ENCODE measurements around the gene KCTD15. TPM values are rescaled to one million over a fixed set of nuclear protein-coding genes. Genes with fewer than 3 reads are reported as not detected.

Gene KCTD15
- total and polyA plus RNA-seq, 4 donors = 13.8 to 42.7 (median 30.5) TPM

DNA sequence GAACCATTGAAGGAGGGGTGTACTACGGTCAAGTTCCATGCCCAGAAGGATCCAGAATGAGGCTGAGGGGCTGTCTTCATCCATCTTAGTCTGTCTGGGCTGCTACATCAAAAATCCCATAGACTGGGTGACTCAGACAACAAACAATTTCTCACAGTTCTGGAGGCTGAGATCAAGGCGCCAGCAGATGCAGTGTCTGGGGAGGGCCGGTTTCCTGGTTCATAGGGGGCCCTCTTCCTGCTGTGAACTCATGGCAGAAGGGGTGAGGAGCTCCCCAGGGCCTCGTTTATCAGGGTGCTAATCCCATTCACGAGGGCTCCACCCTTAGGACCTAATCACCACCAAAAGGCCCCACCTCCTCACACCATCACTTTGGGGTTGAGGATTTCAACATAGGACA lies 14.7 kb upstream of the KCTD15 start:
- Histone ChIP-seq H3K4me3 (no peak overlapping the region), H3K4me1 (ENCODE audit: control insufficient read depth in 5 of 5, insufficient read depth in 5 of 5, low read length in 5 of 5) (peaks cover 0 to 5% (median 4%) of the 10 kb centered on the region in 5 donors), H3K27me3 (ENCODE audit: control insufficient read depth in 3 of 3, insufficient read depth in 3 of 3, low read length in 2 of 3) (peaks cover 0 to 28% (median 9%) of the 10 kb centered on the region in 3 donors), H3K36me3 (ENCODE audit: control insufficient read depth in 4 of 4, insufficient read depth in 4 of 4, low read length in 4 of 4) (no peaks in the 10 kb centered on the region), H3K27ac (ENCODE audit: low read depth in 1 of 2, low read length in 1 of 2) (no peak overlapping the region), H3K9ac (ENCODE audit: insufficient read depth in 1 of 2, low read length in 2 of 2) (no peak overlapping the region), H3K9me3 (ENCODE audit: control insufficient read depth in 4 of 4, insufficient read depth in 3 of 4, low read length in 3 of 4) (no peaks in the 10 kb centered on the region)
- no peak for ATAC-seq (ENCODE audit: insufficient read depth, low FRiP score)
- TF ChIP-seq, protein P1, sequence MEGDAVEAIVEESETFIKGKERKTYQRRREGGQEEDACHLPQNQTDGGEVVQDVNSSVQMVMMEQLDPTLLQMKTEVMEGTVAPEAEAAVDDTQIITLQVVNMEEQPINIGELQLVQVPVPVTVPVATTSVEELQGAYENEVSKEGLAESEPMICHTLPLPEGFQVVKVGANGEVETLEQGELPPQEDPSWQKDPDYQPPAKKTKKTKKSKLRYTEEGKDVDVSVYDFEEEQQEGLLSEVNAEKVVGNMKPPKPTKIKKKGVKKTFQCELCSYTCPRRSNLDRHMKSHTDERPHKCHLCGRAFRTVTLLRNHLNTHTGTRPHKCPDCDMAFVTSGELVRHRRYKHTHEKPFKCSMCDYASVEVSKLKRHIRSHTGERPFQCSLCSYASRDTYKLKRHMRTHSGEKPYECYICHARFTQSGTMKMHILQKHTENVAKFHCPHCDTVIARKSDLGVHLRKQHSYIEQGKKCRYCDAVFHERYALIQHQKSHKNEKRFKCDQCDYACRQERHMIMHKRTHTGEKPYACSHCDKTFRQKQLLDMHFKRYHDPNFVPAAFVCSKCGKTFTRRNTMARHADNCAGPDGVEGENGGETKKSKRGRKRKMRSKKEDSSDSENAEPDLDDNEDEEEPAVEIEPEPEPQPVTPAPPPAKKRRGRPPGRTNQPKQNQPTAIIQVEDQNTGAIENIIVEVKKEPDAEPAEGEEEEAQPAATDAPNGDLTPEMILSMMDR (IDR thresholded peaks at IDR 0.05; ENCODE audit: control extremely low read depth, extremely low read depth) = no peak
- 61 to 75% methylated on average over 5 of the region's 5 CpGs for WGBS, 2 donors
- DNase-seq = no peak

DNA sequence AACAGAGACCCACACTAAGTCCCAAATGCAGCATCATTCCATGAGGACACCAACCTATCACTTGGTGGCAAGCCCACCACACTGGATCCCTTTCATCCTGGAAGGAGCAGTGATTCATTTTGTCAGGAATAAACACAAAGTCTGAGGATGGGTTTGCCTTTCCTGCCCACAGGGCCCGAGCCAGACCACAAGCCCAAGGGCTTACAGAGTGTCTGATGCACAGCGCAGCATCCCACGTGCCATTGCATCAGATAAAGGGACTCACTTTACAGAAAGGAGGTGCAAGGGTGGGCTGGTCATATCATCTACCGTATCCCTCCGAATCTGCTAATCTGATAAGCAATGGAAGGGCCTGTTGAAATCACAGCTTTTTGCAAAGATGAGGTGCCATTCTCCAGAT lies 12.2 kb upstream of the KCTD15 start:
- ATAC-seq (ENCODE audit: insufficient read depth, low FRiP score) = no peak

DNA sequence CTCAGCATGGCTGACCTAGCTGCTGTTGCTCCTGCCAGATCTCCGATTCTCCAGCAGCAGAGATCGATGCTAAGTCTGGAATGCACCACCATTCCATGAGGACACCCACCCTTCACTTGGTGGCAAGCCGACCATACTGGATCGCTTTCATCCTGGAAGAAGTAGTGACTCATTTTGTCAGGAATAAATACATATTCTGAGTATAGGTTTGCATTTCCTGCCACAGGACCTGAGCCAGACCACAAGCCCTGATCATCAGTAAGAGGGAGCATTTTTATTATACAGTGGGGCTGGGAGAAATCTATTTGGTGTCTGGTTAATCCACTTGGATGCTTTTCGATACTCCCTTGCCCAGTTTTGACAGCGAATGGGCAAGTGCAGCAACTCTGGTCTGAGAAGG lies 10.9 kb upstream of the KCTD15 start:
- 71 to 79% methylated on average over 6 of the region's 6 CpGs for WGBS, 2 donors
- DNase-seq = no peak
- no peak for ATAC-seq (ENCODE audit: insufficient read depth, low FRiP score)
- Histone ChIP-seq H3K27ac (ENCODE audit: low read depth in 1 of 2, low read length in 1 of 2) (no peak overlapping the region), H3K9ac (ENCODE audit: insufficient read depth in 1 of 2, low read length in 2 of 2) (no peak overlapping the region), H3K27me3 (ENCODE audit: control insufficient read depth in 3 of 3, insufficient read depth in 3 of 3, low read length in 2 of 3) (peaks cover 0 to 8% (median 0%) of the 10 kb centered on the region in 3 donors), H3K9me3 (ENCODE audit: control insufficient read depth in 4 of 4, insufficient read depth in 3 of 4, low read length in 3 of 4) (no peaks in the 10 kb centered on the region), H3K4me3 (no peak overlapping the region), H3K4me1 (ENCODE audit: control insufficient read depth in 5 of 5, insufficient read depth in 5 of 5, low read length in 5 of 5) (peaks cover 0 to 2% (median 0%) of the 10 kb centered on the region in 5 donors), H3K36me3 (ENCODE audit: control insufficient read depth in 4 of 4, insufficient read depth in 4 of 4, low read length in 4 of 4) (no peaks in the 10 kb centered on the region)
- TF ChIP-seq, protein P1 (IDR thresholded peaks at IDR 0.05; ENCODE audit: control extremely low read depth, extremely low read depth) = no peak

More for the DNA sequence above, 12.2 kb upstream of the KCTD15 start:
- no peak for DNase-seq
- TF ChIP-seq, protein P1 (IDR thresholded peaks at IDR 0.05; ENCODE audit: control extremely low read depth, extremely low read depth) = no peak
- Histone ChIP-seq H3K27ac (ENCODE audit: low read depth in 1 of 2, low read length in 1 of 2) (no peak overlapping the region), H3K4me3 (no peak overlapping the region), H3K27me3 (ENCODE audit: control insufficient read depth in 3 of 3, insufficient read depth in 3 of 3, low read length in 2 of 3) (peaks cover 0 to 17% (median 5%) of the 10 kb centered on the region in 3 donors), H3K9me3 (ENCODE audit: control insufficient read depth in 4 of 4, insufficient read depth in 3 of 4, low read length in 3 of 4) (no peaks in the 10 kb centered on the region), H3K4me1 (ENCODE audit: control insufficient read depth in 5 of 5, insufficient read depth in 5 of 5, low read length in 5 of 5) (peaks cover 0 to 5% (median 0%) of the 10 kb centered on the region in 5 donors), H3K9ac (ENCODE audit: insufficient read depth in 1 of 2, low read length in 2 of 2) (no peak overlapping the region), H3K36me3 (ENCODE audit: control insufficient read depth in 4 of 4, insufficient read depth in 4 of 4, low read length in 4 of 4) (no peaks in the 10 kb centered on the region)
- WGBS, 2 donors = 80% methylated on average over 5 of the region's 5 CpGs

DNA sequence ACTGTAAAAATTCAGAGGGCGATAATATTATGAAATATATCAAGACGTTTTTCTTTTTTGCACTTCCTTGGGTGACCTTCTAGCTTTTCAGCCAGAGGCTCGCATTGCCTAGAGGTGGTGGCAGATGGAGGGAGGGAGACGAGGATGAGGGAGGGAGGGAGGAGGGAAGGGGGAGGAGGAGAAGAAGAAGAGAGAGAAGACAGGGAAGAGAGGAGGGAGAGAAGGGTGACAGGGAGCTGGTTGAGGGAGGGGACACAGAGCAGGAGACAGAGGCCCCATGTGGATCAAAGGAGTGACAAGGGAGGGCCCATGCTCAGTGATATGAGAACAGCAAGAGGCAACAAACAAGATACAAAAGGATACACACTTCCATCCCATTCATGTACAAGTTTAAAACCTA lies 8.0 kb upstream of the KCTD15 start:
- no peaks in the 10 kb centered on the region for H3K36me3 ChIP-seq (ENCODE audit: control insufficient read depth in 4 of 4, insufficient read depth in 4 of 4, low read length in 4 of 4)
- peak in 1 of 3 donors; percentile 15 for DNase-seq
- H3K9me3 ChIP-seq (ENCODE audit: control insufficient read depth in 4 of 4, insufficient read depth in 3 of 4, low read length in 3 of 4) = no peaks in the 10 kb centered on the region
- no peak overlapping the region for H3K27ac ChIP-seq (ENCODE audit: low read depth in 1 of 2, low read length in 1 of 2)
- 49 to 54% methylated on average over 4 of the region's 4 CpGs for WGBS, 2 donors
- H3K9ac ChIP-seq (ENCODE audit: insufficient read depth in 1 of 2, low read length in 2 of 2) = no peak overlapping the region
- H3K4me3 ChIP-seq = no peak overlapping the region
- H3K27me3 ChIP-seq (ENCODE audit: control insufficient read depth in 3 of 3, insufficient read depth in 3 of 3, low read length in 2 of 3) = peaks cover 0 to 3% (median 0%) of the 10 kb centered on the region in 3 donors
- TF ChIP-seq, protein P1 (IDR thresholded peaks at IDR 0.05; ENCODE audit: control extremely low read depth, extremely low read depth) = no peak
- no peak for ATAC-seq (ENCODE audit: insufficient read depth, low FRiP score)
- peaks cover 0 to 7% (median 0%) of the 10 kb centered on the region in 5 donors for H3K4me1 ChIP-seq (ENCODE audit: control insufficient read depth in 5 of 5, insufficient read depth in 5 of 5, low read length in 5 of 5)

Data from lung (tissue), 12 donors.